HEK293T (cell line): Measurements from ENCODE around the gene KIF26B.

Source experiments
- CTCF ChIA-PET: fragments of 350-600 bp; formaldehyde crosslinking; extraction: SDS; loops from one replicate; lab custom pipeline; 2021; ENCODE audit warnings: antibody characterized with exemption, inconsistent platforms; lab: Yijun Ruan, JAX
- POLR2A ChIA-PET: fragments of 350-600 bp; formaldehyde crosslinking; extraction: SDS; loops from one replicate; lab custom pipeline; 2020; ENCODE audit warnings: antibody characterized with exemption, inconsistent platforms; lab: Yijun Ruan, JAX
- DNase-seq: peaks from one replicate; pipeline ENCODE4 v3.0.0; 2012; ENCODE audit warnings: mixed read lengths; ENCODE audit errors: extremely low spot score
- ARNT ChIP-seq: fragments of 450-650 bp; IDR thresholded peaks from 2 replicates; pipeline ENCODE4 v1.6.1; 2017; ENCODE audit warnings: mild to moderate bottlenecking
- BHLHE40 ChIP-seq: fragments of 450-650 bp; IDR thresholded peaks from 2 replicates; pipeline ENCODE4 v1.6.1; 2016; ENCODE audit warnings: mild to moderate bottlenecking, moderate library complexity, borderline replicate concordance
- CTBP1 ChIP-seq: fragments of 450-650 bp; IDR thresholded peaks from 2 replicates; pipeline ENCODE4 v1.6.1; 2016; ENCODE audit warnings: borderline replicate concordance
- ELF4 ChIP-seq: fragments of 450-650 bp; IDR thresholded peaks from 2 replicates; pipeline ENCODE4 v1.6.1; 2017; ENCODE audit warnings: antibody characterized with exemption
- FOXA1 ChIP-seq: fragments of 450-650 bp; IDR thresholded peaks from 2 replicates; pipeline ENCODE4 v1.6.1; 2016; ENCODE audit warnings: mild to moderate bottlenecking
- FOXK2 ChIP-seq: fragments of 450-650 bp; IDR thresholded peaks from 2 replicates; pipeline ENCODE4 v1.6.1; 2016; ENCODE audit warnings: mild to moderate bottlenecking
- FOXM1 ChIP-seq: fragments of 450-650 bp; IDR thresholded peaks from 2 replicates; pipeline ENCODE4 v1.6.1; 2017; ENCODE audit warnings: mild to moderate bottlenecking, borderline replicate concordance
- HDGF ChIP-seq: fragments of 450-650 bp; IDR thresholded peaks from 2 replicates; pipeline ENCODE4 v1.6.1; 2017; ENCODE audit warnings: antibody characterized with exemption, borderline replicate concordance
- L3MBTL2 ChIP-seq: fragments of 450-650 bp; conservative IDR thresholded peaks from 2 replicates; pipeline ENCODE4 v1.6.1; 2016; ENCODE audit warnings: mild to moderate bottlenecking
- LEF1 ChIP-seq: fragments of 450-650 bp; IDR thresholded peaks from 2 replicates; pipeline ENCODE4 v1.6.1; 2017; ENCODE audit warnings: mild to moderate bottlenecking, borderline replicate concordance
- NFRKB ChIP-seq: fragments of 450-650 bp; IDR thresholded peaks from 2 replicates; pipeline ENCODE4 v1.6.1; 2016; ENCODE audit warnings: mild to moderate bottlenecking, moderate library complexity
- SP1 ChIP-seq: fragments of 450-650 bp; IDR thresholded peaks from 2 replicates; pipeline ENCODE4 v1.6.1; 2017
- SUZ12 ChIP-seq: fragments of 450-650 bp; IDR thresholded peaks from 2 replicates; pipeline ENCODE4 v1.6.1; 2016; ENCODE audit warnings: mild to moderate bottlenecking
- TARDBP ChIP-seq: fragments of 450-650 bp; IDR thresholded peaks from 2 replicates; pipeline ENCODE4 v1.6.1; 2016
- ZNF384 ChIP-seq: fragments of 450-650 bp; IDR thresholded peaks from 2 replicates; pipeline ENCODE4 v1.6.1; 2016
- TF ChIP-seq, protein P1 (sequence below): fragments of 450-650 bp; IDR thresholded peaks from 2 replicates; pipeline ENCODE4 v1.6.1; 2016

The KIF26B gene

GRCh38 chr1:245469734-245470133, 314.9 kb downstream of the KIF26B start:
- TF ChIP-seq L3MBTL2 (no peak), ZNF384 (no peak), NFRKB (no peak), BHLHE40 (no peak), SP1 (no peak), FOXM1 (no peak), FOXK2 (no peak), TARDBP (no peak), SUZ12 (no peak), LEF1 (no peak), ELF4 (no peak), HDGF (no peak), CTBP1 (no peak)
- TF ChIP-seq, protein P1, sequence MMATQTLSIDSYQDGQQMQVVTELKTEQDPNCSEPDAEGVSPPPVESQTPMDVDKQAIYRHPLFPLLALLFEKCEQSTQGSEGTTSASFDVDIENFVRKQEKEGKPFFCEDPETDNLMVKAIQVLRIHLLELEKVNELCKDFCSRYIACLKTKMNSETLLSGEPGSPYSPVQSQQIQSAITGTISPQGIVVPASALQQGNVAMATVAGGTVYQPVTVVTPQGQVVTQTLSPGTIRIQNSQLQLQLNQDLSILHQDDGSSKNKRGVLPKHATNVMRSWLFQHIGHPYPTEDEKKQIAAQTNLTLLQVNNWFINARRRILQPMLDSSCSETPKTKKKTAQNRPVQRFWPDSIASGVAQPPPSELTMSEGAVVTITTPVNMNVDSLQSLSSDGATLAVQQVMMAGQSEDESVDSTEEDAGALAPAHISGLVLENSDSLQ, result no peak
- ChIA-PET CTCF (no interaction called here), POLR2A (no interaction called here)
- no peak for DNase-seq

- no peak for TF ChIP-seq CTBP1
- DNase-seq, result no peak
- ChIA-PET POLR2A (no interaction called here), CTCF (no interaction called here)
Observed at GRCh38 chr1:245475126-245475525, 320.3 kb downstream of the KIF26B start.

- no peak for TF ChIP-seq FOXK2
- no peak for TF ChIP-seq L3MBTL2
- no peak for TF ChIP-seq ELF4
- no peak for TF ChIP-seq HDGF
- TF ChIP-seq ZNF384, result no peak
- no peak for TF ChIP-seq FOXM1
- no peak for TF ChIP-seq FOXA1
- no peak for TF ChIP-seq BHLHE40
- TF ChIP-seq, protein P1, result no peak
- no peak for TF ChIP-seq TARDBP
- TF ChIP-seq ARNT, result no peak
- no peak for TF ChIP-seq SUZ12
- no peak for TF ChIP-seq SP1
- no peak for TF ChIP-seq LEF1
- TF ChIP-seq NFRKB, result no peak
- no peak for TF ChIP-seq CTBP1
- POLR2A ChIA-PET, result no interaction called here
- DNase-seq, result no peak
- CTCF ChIA-PET, result no interaction called here
Observed at GRCh38 chr1:245475961-245476516, 321.3 kb downstream of the KIF26B start.

GRCh38 chr1:245477941-245478340, 323.2 kb downstream of the KIF26B start:
- DNase-seq, result no peak
- CTCF ChIA-PET, result no interaction called here
- POLR2A ChIA-PET, result no interaction called here
- TF ChIP-seq LEF1, result no peak
- no peak for TF ChIP-seq SP1
- no peak for TF ChIP-seq TARDBP
- TF ChIP-seq HDGF, result no peak
- no peak for TF ChIP-seq FOXM1
- TF ChIP-seq L3MBTL2, result no peak
- TF ChIP-seq FOXK2, result no peak
- TF ChIP-seq, protein P1, result no peak
- TF ChIP-seq ELF4, result no peak
- TF ChIP-seq ZNF384, result no peak
- TF ChIP-seq CTBP1, result no peak
- TF ChIP-seq ARNT, result no peak
- TF ChIP-seq FOXA1, result no peak
- TF ChIP-seq NFRKB, result no peak
- no peak for TF ChIP-seq BHLHE40
- TF ChIP-seq SUZ12, result no peak

- DNase-seq, result no peak
Observed at GRCh38 chr1:245480393-245481120, 325.8 kb downstream of the KIF26B start.

More at GRCh38 chr1:245480393-245481120, 325.8 kb downstream of the KIF26B start:
- CTCF ChIA-PET, result no interaction called here
- no peak for TF ChIP-seq SUZ12
- TF ChIP-seq CTBP1, result no peak
- no peak for TF ChIP-seq ARNT
- no peak for TF ChIP-seq LEF1
- TF ChIP-seq L3MBTL2, result no peak
- no peak for TF ChIP-seq FOXM1
- no peak for TF ChIP-seq HDGF
- TF ChIP-seq, protein P1, result no peak
- POLR2A ChIA-PET, result no interaction called here
